ENCODE data around the gene WTIP.
"Not testable (repeated sequence)": the region's sequence is repeated elsewhere in the genome, so short reads cannot be mapped to it uniquely, and the experiment has no call there.

WTIP gene

DNA sequence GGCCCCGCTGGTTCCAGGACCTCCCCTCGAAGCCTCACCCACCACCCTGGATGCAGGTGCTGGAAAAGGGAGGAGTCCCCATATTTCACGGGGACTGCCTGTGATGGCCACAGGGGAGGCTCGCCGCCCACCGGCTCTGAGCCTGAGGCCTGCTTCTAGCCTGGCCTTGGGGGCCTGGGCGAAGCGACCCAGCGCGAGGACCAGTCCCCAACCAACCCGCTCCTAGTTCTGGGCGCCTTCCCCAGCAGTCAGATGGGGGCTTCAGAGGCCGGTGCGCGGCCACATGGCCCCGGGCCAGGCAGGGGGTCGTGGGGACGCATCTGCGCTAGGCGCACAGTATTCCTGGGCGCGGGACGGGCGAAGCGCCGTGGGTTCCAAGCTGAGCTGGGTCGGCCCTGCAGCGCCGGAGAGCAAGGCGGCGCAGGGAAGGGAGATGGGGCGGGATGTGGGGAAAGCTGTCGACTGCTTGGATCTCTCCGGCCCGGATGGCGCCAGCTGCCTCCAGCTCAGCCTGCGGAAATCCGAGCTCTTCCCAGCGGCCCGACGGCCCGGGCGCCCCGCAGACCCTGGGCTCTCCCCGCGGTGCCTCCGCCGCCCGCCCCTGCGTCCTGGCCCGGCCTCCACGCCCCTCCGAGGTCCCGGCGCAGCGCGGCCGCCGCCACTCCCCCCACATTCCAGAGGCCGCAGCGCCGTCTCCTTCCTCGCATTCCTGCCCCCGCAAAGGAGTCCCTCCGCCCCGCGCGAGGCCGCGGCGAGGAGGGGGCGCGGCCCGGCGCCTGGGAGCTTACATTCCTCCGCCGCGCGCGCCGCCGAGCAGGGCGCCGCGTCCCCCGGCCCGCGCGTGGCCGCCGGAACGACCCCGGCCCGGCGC is at the start of gene WTIP:
WTIP (plus strand) TSS at position 788 of the 871 bp plus-strand sequence. CDS start 217 bp downstream, outside the sequence.
- peak in 5 of 56 donors; percentile 11 to 51 (median 15) for DNase-seq

DNA sequence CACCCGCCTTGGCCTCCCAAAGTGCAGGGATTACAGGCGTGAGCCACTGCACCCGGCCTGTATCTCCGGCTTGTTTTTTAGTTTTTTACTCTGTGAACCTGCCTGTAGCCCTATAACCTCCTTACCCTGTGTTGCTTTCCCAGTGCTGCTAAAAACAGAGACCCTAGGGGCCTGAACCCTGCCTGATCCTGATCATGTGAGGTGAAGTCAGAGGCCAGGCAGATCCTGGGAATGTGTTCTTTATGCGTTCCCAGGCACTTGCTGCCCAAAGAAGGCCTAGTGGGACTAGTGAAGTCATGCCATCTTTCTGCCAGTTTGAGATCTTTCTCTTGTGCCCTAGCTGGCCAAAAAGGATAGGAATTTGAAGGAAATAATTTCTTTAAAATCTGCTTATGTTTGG is 48.8 kb upstream of the WTIP start:
- no peak for DNase-seq

DNA sequence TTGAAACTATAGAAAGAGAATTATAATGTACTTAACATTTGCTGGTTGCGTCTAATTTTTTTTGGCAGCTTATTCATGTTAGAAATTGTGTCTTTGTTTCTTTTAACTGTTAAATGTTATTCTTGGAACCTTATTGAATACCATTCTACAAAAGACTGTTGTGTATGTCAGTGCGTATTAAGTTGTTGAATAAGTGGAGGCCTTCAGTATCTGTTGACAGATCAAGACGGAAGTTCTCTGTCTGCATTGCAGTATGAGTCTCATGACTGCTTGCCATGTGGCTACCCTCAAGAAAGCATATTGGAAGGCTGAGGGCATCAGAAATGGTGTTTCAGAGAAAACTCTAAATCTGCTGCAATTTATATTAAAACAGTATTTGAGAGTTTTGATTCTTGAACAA is 44.8 kb upstream of the WTIP start:
- no peak for DNase-seq

GRCh38 chr19:34448191-34448590 is 33.4 kb upstream of the WTIP start:
- DNase-seq: no peak

DNA sequence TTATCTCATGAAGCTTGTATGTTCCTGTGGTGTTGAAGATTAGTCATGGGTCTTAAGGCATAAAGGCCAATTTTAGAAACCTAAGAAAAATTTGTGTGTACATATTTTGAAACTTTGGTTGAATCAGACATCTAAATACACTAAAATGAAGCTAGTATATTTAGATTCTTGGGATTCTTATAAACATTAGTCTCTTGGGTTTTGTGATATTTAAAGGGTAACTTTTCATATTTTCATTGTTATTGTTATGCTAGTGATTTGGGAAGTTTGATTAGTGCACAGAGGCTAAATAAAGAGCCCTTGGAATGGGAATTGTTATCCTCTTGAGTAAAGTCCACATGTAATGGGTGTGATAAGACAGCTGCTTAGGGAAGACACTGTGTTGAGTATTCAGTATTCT is 28.8 kb upstream of the WTIP start:
- no peak for DNase-seq

DNA sequence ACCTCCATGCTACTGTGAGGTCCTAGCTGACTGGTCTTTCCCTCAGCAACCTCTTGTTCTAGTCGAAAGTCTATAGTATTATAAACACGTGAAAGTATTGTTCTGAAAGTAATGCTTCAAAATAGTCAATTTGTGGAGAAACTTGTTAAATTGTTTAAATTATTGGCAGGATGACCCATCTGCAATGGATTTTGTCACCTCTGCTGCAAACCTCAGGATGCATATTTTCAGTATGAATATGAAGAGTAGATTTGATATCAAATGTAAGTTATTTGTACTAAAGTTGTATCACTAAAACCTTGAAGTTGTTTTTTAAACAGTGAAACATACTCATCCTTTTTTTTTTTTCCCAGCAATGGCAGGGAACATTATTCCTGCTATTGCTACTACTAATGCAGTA is 27.5 kb upstream of the WTIP start:
- no peak for DNase-seq

GRCh38 chr19:34454685-34455084 is 26.9 kb upstream of the WTIP start:
- DNase-seq: no peak

GRCh38 chr19:34455783-34456480 is 25.6 kb upstream of the WTIP start:
- DNase-seq: not testable (repeated sequence)

- no peak for DNase-seq
Measured at GRCh38 chr19:34457446-34457845, 24.1 kb upstream of the WTIP start.

DNA sequence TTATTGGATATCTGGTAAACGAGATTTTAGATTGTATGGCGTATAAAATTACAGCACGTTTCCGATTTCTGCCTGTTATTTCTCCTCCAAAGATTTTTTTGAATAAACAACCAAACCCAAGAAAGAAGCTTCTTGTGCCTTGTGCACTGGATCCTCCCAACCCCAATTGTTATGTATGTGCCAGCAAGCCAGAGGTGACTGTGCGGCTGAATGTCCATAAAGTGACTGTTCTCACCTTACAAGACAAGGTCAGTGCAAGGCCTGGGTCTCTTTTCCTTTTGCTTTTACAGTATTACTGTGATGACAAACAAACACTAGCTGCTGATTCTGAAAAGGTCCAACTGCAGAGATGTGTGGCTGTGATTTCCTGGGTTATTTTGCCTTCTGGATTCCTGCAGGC is 22.9 kb upstream of the WTIP start:
- no peak for DNase-seq

- no peak for DNase-seq
Measured at GRCh38 chr19:34459614-34460013, 21.9 kb upstream of the WTIP start.

DNA sequence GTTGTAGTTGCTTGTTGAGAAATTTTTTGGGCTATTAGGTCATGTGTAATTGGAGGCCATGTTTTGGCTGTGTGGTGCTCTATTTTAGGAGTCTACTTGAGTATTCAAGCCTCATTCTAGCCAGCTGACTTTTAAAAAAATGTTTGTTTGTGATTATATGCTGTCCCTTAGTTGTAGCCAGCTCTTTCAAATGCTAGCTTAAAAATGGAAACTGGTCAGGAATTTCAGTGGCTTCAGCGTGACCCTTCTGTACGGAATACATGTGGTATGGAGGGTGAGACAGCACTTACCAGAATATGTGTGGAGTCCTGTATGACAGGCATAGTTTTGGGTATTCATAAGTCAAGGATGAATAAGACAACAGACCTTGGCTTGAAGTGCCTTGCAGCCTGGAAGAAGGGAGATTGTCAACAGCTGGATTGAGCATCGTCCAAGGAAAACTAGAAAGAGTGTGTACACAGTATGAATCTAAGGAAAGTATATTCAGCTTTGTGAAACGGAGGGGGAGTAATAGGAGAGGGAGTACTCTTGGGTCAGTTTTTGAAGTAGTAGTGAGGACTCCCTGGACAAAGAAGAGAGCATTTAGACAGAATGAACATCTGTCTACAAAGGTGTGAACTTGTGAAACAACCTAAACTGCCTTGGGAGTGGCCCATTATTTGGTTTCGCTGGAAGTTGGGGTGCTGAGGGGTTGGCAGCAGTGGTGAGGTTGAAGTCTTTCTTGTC is 20.0 kb upstream of the WTIP start:
- DNase-seq: no peak

GRCh38 chr19:34464785-34465184 is 16.8 kb upstream of the WTIP start:
- DNase-seq: not testable (repeated sequence)

DNA sequence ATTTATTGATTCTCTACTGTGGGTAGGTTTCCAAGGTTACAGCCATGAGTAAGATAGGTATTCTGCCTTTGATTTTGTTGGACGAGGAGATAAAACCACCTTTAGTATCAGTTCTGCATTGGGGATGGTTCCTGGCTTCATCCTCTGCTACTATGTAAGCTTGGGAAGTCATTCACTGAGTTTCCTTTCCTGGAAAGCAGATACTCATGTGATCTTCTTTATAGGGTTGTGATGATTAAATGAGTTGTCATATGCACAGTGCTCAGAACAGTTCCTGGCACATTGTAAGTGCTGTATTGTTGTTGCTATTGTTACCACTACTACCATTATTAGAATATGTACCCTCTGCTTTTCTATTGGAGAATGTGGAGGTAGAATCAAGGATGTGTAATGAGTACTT is 13.1 kb upstream of the WTIP start:
- DNase-seq: no peak

DNA sequence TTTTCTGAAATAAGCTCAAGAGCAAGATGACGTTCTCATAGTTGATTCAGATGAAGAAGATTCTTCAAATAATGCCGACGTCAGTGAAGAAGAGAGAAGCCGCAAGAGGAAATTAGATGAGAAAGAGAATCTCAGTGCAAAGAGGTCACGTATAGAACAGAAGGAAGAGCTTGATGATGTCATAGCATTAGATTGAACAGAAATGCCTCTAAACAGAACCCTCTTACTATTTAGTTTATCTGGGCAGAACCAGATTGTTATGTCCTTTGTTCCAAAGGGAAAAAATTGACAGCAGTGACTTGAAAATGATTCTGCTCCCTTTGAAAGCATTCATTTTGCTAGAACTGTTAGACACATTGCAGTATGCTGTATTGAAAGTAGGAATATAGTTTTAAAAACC is 12.5 kb upstream of the WTIP start:
- not testable (repeated sequence) for DNase-seq

- no peak for DNase-seq
Measured at GRCh38 chr19:34471906-34472700, 9.5 kb upstream of the WTIP start.

DNA sequence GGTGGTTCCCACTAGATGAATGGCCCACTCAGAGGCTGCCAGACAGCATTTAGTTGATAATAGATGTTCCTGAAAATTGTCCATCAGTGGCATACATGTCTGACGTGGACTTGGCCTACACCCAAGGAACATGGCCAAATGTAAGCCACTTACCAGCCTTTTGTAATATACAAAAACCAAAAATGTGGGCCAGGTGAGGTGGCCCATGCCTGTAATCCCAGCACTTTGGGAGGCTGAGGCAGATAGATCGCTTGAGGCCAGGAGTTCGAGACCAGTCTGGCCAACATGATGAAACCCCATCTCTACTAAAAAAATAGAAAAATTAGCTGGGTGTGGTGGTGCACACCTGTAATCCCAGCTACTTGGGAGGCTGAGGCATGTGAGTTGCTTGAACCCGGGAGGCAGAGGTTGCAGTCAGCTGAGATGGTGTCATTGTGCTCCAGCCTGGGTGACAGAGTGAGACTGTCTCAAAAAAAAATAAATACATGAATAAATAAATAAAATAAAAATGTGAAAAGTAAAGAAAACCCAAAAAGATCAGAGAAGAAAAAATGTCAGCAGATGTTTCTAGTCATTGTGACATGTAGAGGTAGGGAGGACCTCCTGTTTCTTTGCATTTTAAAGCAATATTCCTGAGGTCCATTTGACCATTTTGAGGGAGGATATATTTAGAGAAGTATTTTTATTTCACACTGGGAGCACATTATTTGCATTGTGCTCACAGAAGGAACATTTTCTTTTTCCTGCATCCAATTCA is 7.1 kb upstream of the WTIP start:
- peak in 1 of 56 donors; percentile 1 for DNase-seq

GRCh38 chr19:34475026-34475974 is 6.3 kb upstream of the WTIP start:
- peak in 15 of 56 donors; percentile 2 to 27 (median 12) for DNase-seq

DNA sequence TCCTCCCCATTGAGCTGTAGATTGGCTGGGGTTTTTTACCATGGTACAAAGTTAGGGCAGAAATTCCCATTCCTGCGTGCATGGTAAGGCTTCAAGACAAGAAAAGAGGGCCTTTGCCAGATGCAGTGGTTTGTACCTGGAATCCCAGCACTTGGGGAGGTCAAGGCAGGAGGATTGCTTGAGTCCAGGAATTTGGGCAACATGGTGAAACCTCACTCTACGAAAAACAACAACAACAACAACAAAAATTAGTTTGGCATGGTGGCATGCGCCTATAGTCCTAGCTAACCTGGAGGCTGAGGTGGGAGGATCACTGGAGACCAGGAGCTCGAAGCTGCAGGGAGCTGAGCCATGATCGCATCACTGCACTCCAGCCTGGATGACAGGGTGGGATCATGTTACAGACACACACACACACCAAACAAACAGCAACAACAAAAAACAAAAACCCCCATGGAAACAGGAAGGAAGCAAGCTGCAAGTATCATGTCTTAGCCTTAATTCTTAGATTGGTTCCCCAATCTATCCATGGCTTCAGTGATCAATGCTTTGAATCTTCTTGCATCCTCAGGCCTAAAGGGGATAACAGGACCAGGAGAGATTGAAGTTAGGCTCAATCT is 5.5 kb upstream of the WTIP start:
- no peak for DNase-seq

Data from nucleus accumbens (tissue), 56 donors.